Gastroesophageal sphincter (tissue), 3 donors: ENCODE measurements around the gene GPR15LG.

Experiments
- CTCF ChIP-seq, 4 experiments: fragments of 200-600 bp in 2 of 4; fragments of 450-650 bp in 2 of 4; sonication (generic) in 1 of 4; IDR thresholded peaks; one replicate each; pipeline ENCODE4 v1.5.1; 2017 to 2019; ENCODE audit warnings: antibody characterized with exemption in 4 of 4, mild to moderate bottlenecking in 2 of 4, moderate library complexity in 2 of 4
- EP300 ChIP-seq: sonication (generic); formaldehyde crosslinking; IDR thresholded peaks from one replicate; pipeline ENCODE4 v1.6.1; 2017; ENCODE audit warnings: antibody characterized with exemption, mild to moderate bottlenecking
- POLR2A ChIP-seq, 2 donors: fragments of 450-650 bp; IDR thresholded peaks; one replicate each; pipeline ENCODE4 v1.6.1; 2017; ENCODE audit warnings: antibody characterized with exemption in 2 of 2, mild to moderate bottlenecking in 2 of 2, moderate library complexity in 1 of 2
- POLR2AphosphoS5 ChIP-seq: sonication (generic); formaldehyde crosslinking; IDR thresholded peaks from one replicate; pipeline ENCODE4 v1.6.1; 2017; ENCODE audit warnings: antibody characterized with exemption

- TF ChIP-seq CTCF (IDR thresholded peaks at IDR 0.05) (no peak), POLR2AphosphoS5 (no peak), EP300 (no peak), POLR2A (IDR thresholded peaks at IDR 0.05) (no peak)
Observed at GRCh38 chr10:84201682-84202081, 28.1 kb downstream of the GPR15LG start.
